ENCODE results near the gene PDE4D.

DNA sequence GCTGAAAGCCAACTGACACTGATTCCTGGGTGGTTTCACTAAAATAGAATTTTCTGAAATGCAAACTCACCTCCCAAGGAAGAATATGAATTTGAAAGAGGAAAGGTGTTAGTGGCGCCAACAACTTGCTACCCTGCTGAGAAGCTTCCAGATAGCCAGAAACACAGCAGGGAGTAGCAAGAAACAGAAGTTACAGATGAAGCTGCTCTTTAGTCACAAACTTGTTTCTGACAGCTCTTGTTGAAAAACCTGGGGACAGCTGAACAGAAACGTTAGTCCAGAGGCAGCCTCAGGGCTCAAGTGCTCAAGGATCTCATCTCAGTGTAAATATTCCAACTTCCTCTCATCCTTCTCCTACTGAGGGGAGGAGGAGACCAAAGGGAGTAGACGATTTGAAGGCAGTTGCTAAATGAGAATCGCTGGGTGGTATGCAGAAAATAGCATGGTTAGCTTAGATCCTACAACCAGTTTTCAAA is 184.1 kb downstream of the PDE4D start:
- TF ChIP-seq, protein P1, sequence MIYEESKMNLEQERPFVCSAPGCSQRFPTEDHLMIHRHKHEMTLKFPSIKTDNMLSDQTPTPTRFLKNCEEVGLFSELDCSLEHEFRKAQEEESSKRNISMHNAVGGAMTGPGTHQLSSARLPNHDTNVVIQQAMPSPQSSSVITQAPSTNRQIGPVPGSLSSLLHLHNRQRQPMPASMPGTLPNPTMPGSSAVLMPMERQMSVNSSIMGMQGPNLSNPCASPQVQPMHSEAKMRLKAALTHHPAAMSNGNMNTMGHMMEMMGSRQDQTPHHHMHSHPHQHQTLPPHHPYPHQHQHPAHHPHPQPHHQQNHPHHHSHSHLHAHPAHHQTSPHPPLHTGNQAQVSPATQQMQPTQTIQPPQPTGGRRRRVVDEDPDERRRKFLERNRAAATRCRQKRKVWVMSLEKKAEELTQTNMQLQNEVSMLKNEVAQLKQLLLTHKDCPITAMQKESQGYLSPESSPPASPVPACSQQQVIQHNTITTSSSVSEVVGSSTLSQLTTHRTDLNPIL (CRISPR knock-in tag; IDR thresholded peaks at IDR 0.05; ENCODE audit: low read depth) = no peak
- TF ChIP-seq GLIS3 (CRISPR knock-in tag; IDR thresholded peaks at IDR 0.05) (no peak), ZNF70 (CRISPR knock-in tag; IDR thresholded peaks at IDR 0.05) (no peak), ZFP3 (CRISPR knock-in tag; IDR thresholded peaks at IDR 0.05) (no peak), TCF4 (CRISPR knock-in tag; IDR thresholded peaks at IDR 0.05; ENCODE audit: borderline replicate concordance) (no peak), TOX (CRISPR knock-in tag; IDR thresholded peaks at IDR 0.05; ENCODE audit: borderline replicate concordance) (no peak), ISL1 (CRISPR knock-in tag; IDR thresholded peaks at IDR 0.05) (no peak), BACH2 (CRISPR knock-in tag; IDR thresholded peaks at IDR 0.05; ENCODE audit: borderline replicate concordance) (no peak), ZC3H10 (CRISPR knock-in tag; IDR thresholded peaks at IDR 0.05) (no peak), ZFP30 (CRISPR knock-in tag; IDR thresholded peaks at IDR 0.05) (no peak), PPARA (CRISPR knock-in tag; IDR thresholded peaks at IDR 0.05; ENCODE audit: borderline replicate concordance) (no peak)

Measured in SK-N-SH treated with all-trans-retinoic acid at 6 μM for 48 hours (cell line).